GM19193 (cell line): Measurements from ENCODE around the gene MREG.

Experiments used
- POLR2A ChIP-seq: IDR thresholded peaks from 4 replicates; pipeline ENCODE4 v1.6.1; 2011; ENCODE audit not compliant: insufficient read depth, insufficient read length; ENCODE audit errors: extremely low read depth

MREG gene

GRCh38 chr2:215921895-215922294, 91.5 kb downstream of the MREG start:
- TF ChIP-seq POLR2A, result no peak

DNA sequence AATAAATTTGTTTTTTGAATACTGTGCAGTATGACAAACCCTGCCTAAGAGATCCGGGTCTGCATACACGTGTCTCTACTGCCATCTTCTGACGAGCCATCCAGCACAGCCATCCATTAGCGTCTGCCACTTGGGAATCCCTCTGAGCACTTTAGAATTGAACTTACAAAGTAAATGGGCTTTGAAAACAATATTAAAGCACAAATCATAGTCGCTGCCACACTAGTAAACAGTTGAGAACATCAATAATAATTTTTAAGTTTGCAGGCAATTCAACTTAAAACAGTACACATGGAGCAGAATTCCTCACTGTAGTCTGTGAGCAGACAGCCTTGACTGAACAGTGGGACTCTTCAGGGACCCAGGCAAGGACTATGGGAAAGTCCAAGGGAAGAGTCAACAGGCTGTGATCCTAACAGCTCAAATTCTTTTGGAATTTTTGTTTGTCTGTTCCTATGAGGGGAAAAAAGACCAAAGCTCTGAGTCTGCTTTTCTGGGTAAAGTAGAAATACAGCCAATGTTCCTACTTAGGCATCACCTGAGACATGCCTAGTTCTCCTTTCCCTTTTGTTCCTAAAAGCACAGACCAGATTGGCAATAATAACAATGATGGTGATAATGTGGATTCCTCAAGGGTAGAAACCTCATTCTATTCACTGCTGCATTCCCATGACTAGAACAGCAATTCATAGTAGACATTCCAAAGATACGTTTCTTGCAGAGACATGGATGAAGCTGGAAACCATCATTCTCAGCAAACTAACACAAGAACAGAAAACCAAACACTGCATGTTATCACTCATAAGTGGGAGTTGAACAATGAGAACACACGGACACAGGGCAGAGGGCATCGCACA, 92.9 kb downstream of the MREG start:
- no peak for TF ChIP-seq POLR2A

DNA sequence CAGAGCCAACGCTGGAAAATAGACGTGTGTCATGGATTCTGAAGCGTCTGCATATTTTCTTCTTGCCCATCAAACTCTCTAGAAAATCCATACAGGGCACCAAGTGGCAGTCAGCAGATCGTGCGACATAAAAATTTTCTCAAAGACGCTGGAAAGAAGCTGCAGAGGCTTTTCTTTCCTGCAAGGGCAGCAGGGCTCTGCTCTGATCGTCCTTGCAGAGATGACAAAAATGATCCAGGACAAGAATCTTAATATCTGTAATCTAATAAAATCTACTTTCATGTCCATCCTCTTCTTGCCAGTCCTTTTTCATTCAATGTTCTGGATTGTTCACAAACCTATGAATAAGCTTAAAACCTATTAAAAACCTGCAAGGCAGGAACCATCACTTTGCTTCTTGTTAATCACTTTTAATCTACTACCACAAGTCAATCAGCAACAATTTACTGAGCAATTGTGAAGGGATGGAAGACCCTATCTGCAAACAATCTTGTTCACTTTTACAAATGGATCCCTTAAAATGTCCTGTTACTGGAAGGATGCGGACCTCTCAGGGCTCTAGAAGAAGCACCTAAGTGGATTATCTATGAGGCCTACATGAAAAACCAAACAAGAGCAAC, 93.6 kb downstream of the MREG start:
- TF ChIP-seq POLR2A, result no peak

DNA sequence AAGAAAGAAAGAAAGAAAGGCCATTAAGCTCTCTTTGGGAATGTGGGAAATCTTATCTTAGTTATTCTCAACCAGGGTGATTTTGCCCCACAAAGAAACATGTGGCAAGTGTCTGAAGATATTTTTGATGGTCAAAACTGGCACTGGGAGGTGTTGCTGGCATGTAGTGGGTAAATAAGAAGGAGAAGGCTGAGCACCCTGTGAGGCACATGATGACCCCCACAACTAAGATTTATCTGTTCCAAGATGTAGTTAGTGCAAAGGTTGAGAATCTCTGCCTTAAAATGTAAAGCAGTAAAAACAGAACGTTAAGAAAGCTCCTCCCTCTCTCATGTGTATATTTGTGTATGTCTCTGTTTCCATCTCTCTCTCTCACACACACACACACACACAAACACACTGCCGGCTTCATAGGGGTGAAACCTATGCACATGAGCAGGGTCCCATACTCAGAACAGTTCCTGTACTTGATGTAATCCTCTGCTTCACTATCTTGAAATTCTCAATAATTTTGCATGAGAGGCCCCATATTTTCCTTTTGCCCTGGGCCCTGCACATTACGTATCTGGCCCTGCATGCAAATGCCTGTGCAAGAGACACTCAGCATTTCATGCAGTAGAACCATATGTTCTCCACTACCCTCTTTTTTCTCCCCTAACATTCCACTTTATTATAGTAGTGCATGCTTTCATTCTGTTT, 94.3 kb downstream of the MREG start:
- no peak for TF ChIP-seq POLR2A

- TF ChIP-seq POLR2A, result no peak
Observed at GRCh38 chr2:215917953-215918620, 95.3 kb downstream of the MREG start.

GRCh38 chr2:215915441-215915840, 97.9 kb downstream of the MREG start:
- no peak for TF ChIP-seq POLR2A

DNA sequence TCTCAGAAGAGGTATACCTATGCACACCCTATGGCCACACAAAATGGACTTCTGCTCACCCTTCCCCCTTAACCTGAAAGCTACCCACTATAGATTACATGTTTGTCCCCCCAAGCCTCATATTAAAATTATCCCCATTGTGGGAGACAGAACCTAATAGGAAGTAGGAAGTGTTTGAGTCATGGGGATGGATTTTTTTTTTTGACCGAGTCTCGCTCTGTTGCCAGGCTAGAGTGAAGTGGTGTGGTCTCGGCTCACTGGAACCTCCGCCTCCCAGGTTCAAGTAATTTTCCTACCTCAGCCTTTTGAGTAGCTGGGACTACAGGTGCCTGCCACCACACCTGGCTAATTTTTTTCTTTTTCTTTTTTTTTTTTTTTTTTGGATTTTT, 98.6 kb downstream of the MREG start:
- no peak for TF ChIP-seq POLR2A

DNA sequence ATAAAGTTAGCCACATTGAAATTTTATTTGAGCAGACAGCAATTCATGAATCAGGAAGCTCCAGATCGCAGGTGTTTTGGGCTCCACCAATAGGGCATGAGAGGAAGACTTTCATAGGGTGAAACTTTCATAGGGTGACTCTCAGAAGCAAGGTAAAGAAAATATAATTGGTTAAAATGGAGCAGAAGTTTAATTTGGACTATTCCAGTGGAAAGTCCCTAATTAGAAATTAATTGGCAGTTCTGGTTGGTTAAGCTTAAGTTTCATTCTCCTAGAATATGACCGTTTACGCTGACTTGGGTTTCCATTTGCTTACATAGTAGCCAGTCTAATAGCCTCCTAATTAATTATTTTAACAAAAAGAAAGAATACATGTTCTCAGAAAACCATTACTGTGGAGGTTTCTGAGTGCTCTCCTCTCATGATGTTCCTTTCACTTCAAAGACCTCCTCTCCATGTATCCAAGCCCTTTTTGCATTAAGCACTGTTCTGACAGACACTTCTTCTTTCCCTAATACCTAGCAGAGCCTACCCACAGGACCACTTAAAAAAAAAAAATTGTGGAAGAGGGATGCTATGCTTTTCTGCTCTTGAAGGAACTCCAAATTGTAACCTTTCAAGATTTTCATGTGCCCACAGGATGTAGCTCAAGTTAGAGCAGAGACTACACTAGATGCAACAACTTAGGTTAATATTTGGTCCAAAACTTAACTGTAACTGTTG, 99.1 kb downstream of the MREG start:
- TF ChIP-seq POLR2A, result no peak

- no peak for TF ChIP-seq POLR2A
Observed at GRCh38 chr2:215912299-215912842, 101.0 kb downstream of the MREG start.

DNA sequence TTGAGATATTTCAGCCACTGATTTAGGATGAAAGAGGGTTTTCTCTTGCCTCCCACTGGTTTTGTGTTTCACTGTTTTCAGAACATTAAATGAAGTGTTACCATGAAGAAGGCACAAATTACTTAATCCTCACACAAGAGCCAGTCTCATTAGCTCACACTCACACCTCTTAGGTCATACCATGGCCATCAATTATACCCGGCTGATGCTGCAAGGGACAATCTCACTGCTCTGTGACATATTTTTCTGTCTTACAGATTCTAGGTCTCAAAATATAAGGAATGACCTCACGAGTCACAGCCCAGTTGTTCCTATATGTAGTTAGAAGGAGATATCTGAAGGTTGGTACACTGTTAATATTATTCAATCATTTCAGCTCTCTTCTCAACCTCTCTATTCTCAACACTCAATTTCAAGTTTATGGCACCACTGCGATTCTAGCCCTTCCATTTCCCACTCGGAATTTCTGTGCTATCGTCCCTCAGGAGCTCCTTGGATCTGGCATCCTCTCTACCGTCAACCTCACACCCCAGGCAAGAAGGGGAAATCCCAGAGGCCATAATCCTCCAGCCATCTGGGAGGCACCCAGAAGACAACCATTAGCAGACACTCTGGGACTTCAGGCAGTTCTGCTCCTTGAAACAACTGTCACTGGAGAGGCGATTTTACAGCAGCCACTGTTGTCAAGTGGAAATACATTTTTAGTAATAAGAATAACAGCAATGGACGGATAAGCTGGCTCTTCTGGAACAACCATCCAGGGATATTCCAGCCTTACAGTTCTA, 101.9 kb downstream of the MREG start:
- no peak for TF ChIP-seq POLR2A

DNA sequence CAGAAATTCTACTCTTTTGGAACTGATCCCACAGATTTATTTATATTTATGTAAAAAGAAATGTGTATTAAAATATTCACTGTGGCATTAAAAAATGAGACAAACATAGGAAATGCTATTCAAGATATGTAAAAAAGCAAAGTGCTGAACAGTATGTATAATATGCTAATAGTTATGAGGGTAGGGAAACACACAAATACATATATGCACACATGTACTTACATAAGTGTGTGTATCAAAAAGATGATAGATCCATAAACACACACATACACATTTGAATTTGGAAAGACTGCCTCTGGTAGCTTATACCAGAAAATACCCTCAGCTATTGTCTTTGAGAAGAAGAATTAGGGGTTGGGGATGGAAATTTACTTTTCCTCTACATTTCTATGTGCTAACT, 103.2 kb downstream of the MREG start:
- no peak for TF ChIP-seq POLR2A

DNA sequence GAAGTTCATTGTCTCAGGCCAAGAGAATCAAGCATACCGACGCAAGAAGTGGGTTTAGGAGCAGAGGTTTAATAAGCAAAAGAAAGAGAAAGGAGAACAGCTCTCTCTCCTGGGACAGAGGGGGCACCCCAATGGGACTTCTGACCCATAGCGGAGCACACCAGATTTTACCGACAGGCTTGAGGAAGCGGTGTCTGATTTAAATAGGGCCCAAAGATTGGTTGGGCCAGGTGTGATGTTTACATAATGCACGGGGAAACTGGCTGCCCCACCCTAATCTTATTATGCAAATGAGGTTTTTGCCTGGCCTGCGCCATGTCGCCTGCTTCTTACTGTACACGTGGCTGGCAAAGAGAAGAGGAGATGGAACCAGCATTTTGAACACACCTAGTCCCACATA, 106.2 kb downstream of the MREG start:
- TF ChIP-seq POLR2A, result no peak

DNA sequence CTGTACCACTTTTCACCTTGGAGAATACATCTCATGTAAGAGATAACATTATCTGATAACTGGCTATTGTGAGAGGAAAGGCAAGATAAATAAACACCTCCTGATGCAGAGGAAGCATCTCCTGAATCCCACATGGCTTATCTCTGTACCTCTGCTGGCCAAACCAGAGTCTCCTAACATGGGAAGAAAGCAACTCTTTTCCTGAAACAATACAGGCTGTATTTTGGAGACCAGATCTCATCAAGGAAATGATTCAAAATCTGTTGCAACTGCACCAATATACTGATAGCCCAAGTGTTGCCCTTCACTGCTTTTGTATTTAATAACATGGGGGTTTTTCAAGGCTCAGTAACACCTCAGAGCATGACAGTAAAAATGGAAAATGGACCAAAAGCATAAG, 106.9 kb downstream of the MREG start:
- no peak for TF ChIP-seq POLR2A

DNA sequence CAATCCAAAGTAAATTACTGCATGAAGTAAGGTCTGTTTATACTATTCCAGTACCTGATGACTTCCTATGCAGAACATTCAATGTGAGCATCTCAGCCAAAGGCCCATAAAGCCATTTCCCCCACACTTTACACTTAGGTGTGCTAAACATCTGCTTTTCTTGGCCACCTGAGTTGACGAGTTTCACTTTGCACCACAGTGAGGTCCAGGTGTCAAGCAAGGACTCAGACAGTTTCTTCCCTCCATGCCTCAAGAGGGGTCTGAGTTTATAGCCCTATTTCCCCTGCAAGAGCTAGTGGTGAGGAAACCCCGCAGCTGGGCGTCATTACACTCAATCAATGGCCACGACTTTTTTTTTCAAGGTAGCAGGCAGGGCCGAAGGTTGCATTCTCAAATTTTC, 107.7 kb downstream of the MREG start:
- TF ChIP-seq POLR2A, result no peak
